ENCODE data around the gene FOXP1.
"Not testable (repeated sequence)": the region's sequence is repeated elsewhere in the genome, so short reads cannot be mapped to it uniquely, and the experiment has no call there.

Gene FOXP1

DNA sequence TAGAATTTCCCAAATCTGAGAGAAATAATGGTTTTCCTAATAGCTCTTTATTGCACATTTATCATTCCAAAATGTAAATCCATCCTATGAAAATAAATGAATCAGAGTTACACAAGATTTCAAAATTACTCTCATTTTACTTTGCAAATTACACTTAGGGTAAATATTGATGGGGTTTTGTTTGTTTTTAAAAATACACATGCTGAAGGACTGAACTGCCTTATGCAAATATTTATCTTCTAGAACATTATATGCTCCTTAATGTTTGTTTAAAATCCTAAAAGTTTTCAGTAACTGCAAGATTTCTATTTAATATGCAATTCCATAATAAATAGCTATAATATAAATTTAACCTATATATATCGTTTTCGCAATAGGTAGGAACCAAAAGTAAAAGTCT lies 38.2 kb downstream of the FOXP1 start:
- intact Hi-C loops (cut with DNase I): no loop called here
- DNase-seq: no peak

DNA sequence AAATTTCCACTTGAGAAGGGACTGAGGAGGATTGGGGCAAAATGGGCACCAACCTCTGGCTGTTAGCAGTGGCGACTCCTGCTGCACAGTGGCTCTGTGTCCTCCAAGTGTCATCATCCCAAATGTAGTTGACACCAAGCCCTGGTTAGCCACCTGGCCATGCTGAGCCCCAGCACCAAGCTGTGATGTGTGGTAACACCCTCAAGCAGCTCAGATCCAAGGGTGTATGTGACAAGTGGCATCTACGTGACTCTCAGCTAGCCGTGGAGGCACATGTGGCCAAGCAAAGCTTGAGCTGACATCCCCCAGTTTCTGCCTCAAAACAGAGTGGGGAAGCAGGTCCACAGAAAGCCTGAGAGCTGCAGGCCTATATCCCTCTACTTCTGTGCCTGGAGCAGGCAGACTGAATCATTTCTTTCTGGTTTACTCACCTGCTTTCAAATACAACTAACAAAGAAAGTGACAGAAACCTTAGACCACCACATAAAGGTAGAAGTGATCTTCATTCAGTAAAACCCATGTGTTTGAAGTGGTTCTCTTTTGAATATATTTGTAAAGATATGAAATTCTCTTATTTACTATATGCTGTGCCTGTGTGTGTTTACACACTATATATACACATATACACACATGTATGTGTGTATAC lies 40.0 kb downstream of the FOXP1 start:
- peak in 20 of 42 donors; percentile 9 to 49 (median 26) for DNase-seq
- intact Hi-C loops (cut with DNase I): no loop called here

DNA sequence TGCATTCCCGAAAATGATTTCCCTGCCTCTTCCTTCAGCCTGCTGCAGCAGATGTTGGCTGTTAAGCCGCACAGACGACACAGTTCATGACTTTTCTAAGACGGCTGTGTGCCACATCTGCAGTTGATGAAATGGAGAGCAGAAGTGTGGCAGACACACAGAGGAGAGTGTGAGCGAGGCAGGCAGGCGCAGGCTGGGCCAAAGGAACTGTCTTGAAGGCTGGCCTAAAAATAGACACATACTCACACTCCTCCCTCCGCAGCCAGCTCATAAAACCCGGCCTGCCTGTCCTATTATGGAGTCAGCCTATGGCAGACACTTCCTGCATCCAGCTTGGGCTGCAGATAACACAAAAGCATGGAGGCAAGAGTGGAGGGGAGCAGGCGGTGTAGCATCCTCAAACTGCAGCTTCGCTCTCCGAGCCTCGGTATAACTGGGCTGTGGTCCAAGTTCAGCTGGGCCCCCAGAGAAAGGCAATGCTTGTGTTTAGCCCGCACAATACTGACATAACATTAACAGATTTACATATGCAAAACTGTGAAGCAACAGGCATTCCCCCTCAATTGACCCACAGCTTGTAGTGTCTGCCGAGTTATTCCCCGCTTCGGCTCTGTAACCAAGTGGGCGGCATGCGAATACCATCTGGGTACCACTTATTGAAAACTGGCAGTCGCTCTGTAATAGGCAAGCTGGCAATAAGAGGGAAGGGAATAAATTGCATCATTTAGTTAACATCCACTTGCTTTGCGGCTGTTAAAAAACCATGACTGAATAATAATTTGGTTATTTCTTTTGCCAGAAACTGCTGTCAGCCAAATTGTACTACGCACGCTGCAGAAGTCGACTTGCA lies 40.8 kb downstream of the FOXP1 start:
- DNase-seq: peak; percentile 48 to 94 (median 78)
- intact Hi-C loops (cut with DNase I): no loop called here

DNA sequence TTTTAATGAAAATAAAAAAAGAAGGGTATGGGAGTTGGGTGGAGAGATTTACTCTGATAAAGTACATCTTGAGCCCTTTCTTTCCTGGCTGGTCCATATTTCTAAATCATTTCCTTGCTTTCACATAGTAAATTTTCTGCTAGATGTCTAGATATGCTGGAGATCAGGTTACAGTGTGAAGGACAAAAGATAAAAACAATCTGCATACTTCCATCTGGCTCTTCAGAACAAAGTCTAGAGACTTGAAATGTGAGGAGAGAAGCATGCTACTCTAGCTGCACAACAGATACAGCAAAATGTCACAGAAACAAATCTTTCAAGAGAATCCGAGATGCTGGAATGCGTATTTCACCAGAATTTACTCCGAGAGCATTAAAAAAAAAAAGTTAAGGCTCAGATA lies 42.2 kb downstream of the FOXP1 start:
- intact Hi-C loops (cut with DNase I): no loop called here
- no peak for DNase-seq

GRCh38 chr3:71537211-71537611 lies 46.3 kb downstream of the FOXP1 start:
- intact Hi-C loops (cut with DNase I): no loop called here
- DNase-seq: no peak

- DNase-seq: no peak
- intact Hi-C loops (cut with DNase I): no loop called here
These were observed 47.1 kb downstream of the FOXP1 start for GRCh38 chr3:71536376-71536965.

GRCh38 chr3:71533588-71533987 lies 49.9 kb downstream of the FOXP1 start:
- intact Hi-C loops (cut with DNase I): no loop called here
- DNase-seq: no peak

- intact Hi-C loops (cut with DNase I): no loop called here
- peak in 1 of 42 donors; percentile 43 for DNase-seq
These were observed 50.7 kb downstream of the FOXP1 start for GRCh38 chr3:71532639-71533395.

GRCh38 chr3:71530903-71531530 lies 52.5 kb downstream of the FOXP1 start:
- intact Hi-C loops (cut with DNase I): no loop called here
- no peak for DNase-seq

DNA sequence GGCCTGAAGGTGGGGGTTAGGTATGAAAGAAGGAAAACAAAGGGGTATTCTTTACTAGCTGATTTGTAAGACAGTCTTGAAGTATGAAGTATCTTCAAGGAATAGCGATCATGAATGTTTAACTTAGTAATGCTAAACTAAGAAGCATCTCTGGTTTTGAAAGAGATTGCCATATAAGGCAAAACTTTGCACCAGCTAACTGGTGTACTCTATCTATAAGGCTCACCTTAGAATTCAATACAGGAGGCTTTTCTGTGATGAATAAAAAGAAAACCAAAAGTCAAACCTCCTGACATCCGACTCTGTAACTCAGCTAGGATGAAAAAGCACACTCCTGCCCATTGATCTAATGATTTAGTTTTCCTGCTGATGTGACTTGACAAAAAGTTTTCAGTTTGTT lies 54.7 kb downstream of the FOXP1 start:
- intact Hi-C loops (cut with DNase I): no loop called here
- no peak for DNase-seq

DNA sequence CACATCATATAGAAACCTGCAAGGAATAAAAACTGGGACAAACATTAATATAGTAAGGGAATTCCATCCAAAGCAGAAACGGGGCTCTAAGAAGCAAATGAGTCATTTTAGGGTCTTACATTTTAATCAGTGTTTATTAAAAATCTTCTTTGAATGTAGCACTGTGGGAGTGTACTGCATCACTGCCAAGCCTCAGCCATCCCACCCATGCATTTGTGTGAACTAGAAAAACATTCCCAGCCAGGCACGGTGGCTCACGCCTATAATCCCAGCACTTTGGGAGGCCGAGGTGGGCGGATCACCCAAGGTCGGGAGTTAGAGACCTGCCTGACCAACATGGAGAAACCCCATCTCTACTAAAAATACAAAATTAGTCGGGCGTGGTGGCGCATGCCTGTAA lies 57.1 kb downstream of the FOXP1 start:
- intact Hi-C loops (cut with DNase I); DNase-seq: not testable (repeated sequence)

GRCh38 chr3:71525391-71525790 lies 58.1 kb downstream of the FOXP1 start:
- intact Hi-C loops (cut with DNase I): no loop called here

GRCh38 chr3:71524672-71525071 lies 58.9 kb downstream of the FOXP1 start:
- intact Hi-C loops (cut with DNase I): no loop called here
- no peak for DNase-seq

More at GRCh38 chr3:71525391-71525790, 58.1 kb downstream of the FOXP1 start:
- no peak for DNase-seq

DNA sequence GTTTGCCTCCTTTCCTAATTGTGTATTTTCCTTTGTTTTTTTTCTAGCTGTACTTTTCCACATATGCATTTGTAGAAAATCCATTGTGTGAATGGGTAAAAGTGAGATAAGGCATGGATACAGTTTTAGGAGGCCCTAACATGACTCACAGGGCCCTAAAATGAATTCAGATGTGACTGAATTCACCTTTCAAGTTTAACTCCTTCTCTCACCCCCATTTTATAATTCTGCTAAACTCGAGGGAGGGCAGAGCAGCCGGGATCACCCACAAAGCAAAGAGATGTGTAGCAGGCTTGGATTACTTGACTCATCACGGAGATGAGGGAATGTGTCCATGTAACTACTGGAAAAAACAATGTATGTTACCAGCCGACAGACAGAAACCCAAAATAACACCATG lies 59.9 kb downstream of the FOXP1 start:
- DNase-seq: peak in 5 of 42 donors; percentile 26 to 59 (median 45)
- intact Hi-C loops (cut with DNase I): no loop called here

GRCh38 chr3:71521940-71522876 lies 61.3 kb downstream of the FOXP1 start:
- intact Hi-C loops (cut with DNase I): no loop called here

DNA sequence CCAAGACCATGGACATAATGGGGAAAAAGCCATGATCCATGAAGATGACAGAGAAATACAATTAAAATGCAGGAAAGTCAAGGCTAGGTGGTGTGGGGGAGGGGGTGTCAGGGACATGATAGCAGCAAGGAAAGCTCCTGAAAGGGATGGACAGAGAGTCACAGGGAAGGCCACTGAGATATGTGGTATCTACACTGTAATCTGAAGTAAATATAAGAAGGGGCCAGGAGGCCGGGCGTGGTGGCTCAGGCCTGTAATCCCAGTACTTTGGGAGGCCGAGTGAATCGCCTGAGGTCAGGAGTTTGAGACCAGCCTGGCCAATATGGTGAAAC lies 62.5 kb downstream of the FOXP1 start:
- no peak for DNase-seq
- intact Hi-C loops (cut with DNase I): no loop called here

More at GRCh38 chr3:71521940-71522876, 61.3 kb downstream of the FOXP1 start:
- DNase-seq: no peak

DNA sequence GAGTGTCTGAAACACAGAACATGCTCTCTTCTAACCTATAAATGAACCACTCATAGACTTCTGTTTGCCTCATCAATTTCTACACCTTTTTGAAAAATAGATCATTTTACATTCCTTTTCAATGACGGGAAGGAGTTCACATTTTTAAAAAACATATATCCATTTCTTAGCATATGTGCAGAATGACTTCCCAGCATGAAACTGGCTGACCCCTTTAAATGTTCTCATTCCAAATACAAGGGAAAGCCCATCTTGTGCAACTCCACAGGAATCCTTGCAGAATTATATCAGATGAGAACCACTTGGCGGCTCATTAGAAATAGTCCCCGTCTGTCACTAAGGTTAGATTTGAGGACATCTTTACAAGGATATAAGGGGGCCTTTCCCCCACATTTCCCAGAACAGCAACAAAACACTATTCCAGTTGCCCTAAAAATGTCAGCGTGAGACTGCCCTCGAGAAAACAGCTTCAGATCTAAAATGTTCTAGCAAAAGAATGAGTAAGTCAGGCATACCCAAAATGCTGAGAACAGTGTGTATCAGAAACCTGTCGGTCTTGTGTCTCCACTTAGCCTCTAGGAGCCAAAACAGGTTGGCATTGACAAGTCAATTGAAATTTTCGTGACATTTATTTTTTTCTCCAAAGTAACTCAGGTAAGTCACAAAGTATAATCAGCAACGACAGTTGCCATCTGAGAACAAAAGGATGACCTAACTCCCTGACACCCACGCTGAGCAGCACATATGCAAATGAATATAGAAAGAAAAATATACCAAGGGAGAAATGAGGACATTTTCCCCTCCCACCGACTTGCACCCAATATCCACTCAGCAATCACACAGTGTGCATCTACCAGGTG lies 63.1 kb downstream of the FOXP1 start:
- peak in 12 of 42 donors; percentile 24 to 68 (median 38) for DNase-seq
- intact Hi-C loops (cut with DNase I): no loop called here

Data from head of caudate nucleus (tissue), 42 donors.